ENCODE data around the gene PTPRN2. TPM values are rescaled to one million over a fixed set of nuclear protein-coding genes. Genes with fewer than 3 reads are reported as not detected.
"Not testable (repeated sequence)": the region's sequence is repeated elsewhere in the genome, so short reads cannot be mapped to it uniquely, and the experiment has no call there.

PTPRN2 gene
- total RNA-seq, 2 experiments from 2014 or later = 0.70 TPM; not detected in 1

- ChIA-PET POLR2A (no interaction called here), CTCF (ENCODE audit: unreplicated experiment) (no interaction called here)
- Histone ChIP-seq H3K27ac (ENCODE audit: low read depth, low read length, poor library complexity, severe bottlenecking) (no peak overlapping the region), H3K4me3 (ENCODE audit: low read depth, low read length, poor library complexity, severe bottlenecking) (no peak overlapping the region), H4K20me1 (ENCODE audit: insufficient read depth, low read length) (no peaks in the 10 kb centered on the region), H3K9me3 (ENCODE audit: low read length) (no peaks in the 10 kb centered on the region), H2AFZ (ENCODE audit: low read length) (no peak overlapping the region), H3K9me2 (ENCODE audit: insufficient read depth, low read length) (no peaks in the 10 kb centered on the region), H3K36me3 (ENCODE audit: insufficient read depth, low read length) (no peaks in the 10 kb centered on the region), H3K4me2 (ENCODE audit: low read length) (no peak overlapping the region), H3K79me2 (ENCODE audit: insufficient read depth, low read depth, low read length) (no peaks in the 10 kb centered on the region), H3K4me1 (ENCODE audit: insufficient read depth, low read length, poor library complexity, severe bottlenecking) (no peaks in the 10 kb centered on the region)
- TF ChIP-seq EZH2phosphoT487 (IDR thresholded peaks at IDR 0.05; ENCODE audit: borderline replicate concordance, low read depth, low read length) (no peak), CTCF (conservative IDR thresholded peaks at IDR 0.05; ENCODE audit: low read length) (no peak)
- DNase-seq (ENCODE audit: low spot score) = no peak
- intact Hi-C loops (cut with micrococcal nuclease; ENCODE audit: unreplicated experiment) = no loop called here
- BruUV-seq (replicated peaks) = no TSS peak
Measured at GRCh38 chr7:157779206-157779605, 808.4 kb downstream of the PTPRN2 start.

GRCh38 chr7:157777194-157777762 is 810.3 kb downstream of the PTPRN2 start:
- H3K79me2 ChIP-seq (ENCODE audit: insufficient read depth, low read depth, low read length); CTCF ChIA-PET (ENCODE audit: unreplicated experiment); H3K4me1 ChIP-seq (ENCODE audit: insufficient read depth, low read length, poor library complexity, severe bottlenecking); BruUV-seq (replicated peaks); H2AFZ ChIP-seq (ENCODE audit: low read length); H3K4me3 ChIP-seq (ENCODE audit: low read depth, low read length, poor library complexity, severe bottlenecking); H3K27ac ChIP-seq (ENCODE audit: low read depth, low read length, poor library complexity, severe bottlenecking); H3K9me2 ChIP-seq (ENCODE audit: insufficient read depth, low read length); H3K36me3 ChIP-seq (ENCODE audit: insufficient read depth, low read length); intact Hi-C loops (cut with micrococcal nuclease; ENCODE audit: unreplicated experiment); H3K9me3 ChIP-seq (ENCODE audit: low read length); DNase-seq (ENCODE audit: low spot score); H4K20me1 ChIP-seq (ENCODE audit: insufficient read depth, low read length); H3K4me2 ChIP-seq (ENCODE audit: low read length): not testable (repeated sequence)
- POLR2A ChIA-PET = interaction anchor here (0.6 kb wide), 1 partner anchor 13 kb away, joined by 3 read pairs; no protein-coding TSS in a partner anchor

- BruUV-seq (replicated peaks) = no TSS peak
- Histone ChIP-seq H3K36me3 (ENCODE audit: insufficient read depth, low read length) (no peaks in the 10 kb centered on the region), H3K79me2 (ENCODE audit: insufficient read depth, low read depth, low read length) (no peaks in the 10 kb centered on the region), H3K27ac (ENCODE audit: low read depth, low read length, poor library complexity, severe bottlenecking) (no peak overlapping the region), H3K4me2 (ENCODE audit: low read length) (no peak overlapping the region), H3K4me1 (ENCODE audit: insufficient read depth, low read length, poor library complexity, severe bottlenecking) (no peaks in the 10 kb centered on the region), H3K9me3 (ENCODE audit: low read length) (no peaks in the 10 kb centered on the region), H3K4me3 (ENCODE audit: low read depth, low read length, poor library complexity, severe bottlenecking) (no peak overlapping the region), H3K9me2 (ENCODE audit: insufficient read depth, low read length) (no peaks in the 10 kb centered on the region), H4K20me1 (ENCODE audit: insufficient read depth, low read length) (no peaks in the 10 kb centered on the region), H2AFZ (ENCODE audit: low read length) (no peak overlapping the region)
- intact Hi-C loops (cut with micrococcal nuclease; ENCODE audit: unreplicated experiment) = no loop called here
- ChIA-PET POLR2A (no interaction called here), CTCF (ENCODE audit: unreplicated experiment) (no interaction called here)
- TF ChIP-seq CTCF (conservative IDR thresholded peaks at IDR 0.05; ENCODE audit: low read length) = no peak
- TF ChIP-seq EZH2phosphoT487 (IDR thresholded peaks at IDR 0.05; ENCODE audit: borderline replicate concordance, low read depth, low read length) = no peak
- DNase-seq (ENCODE audit: low spot score) = no peak
Measured at GRCh38 chr7:157775560-157776332, 811.9 kb downstream of the PTPRN2 start.

Data from OCI-LY7 (cell line).